ENCODE measurements around the gene NUAK2.

Gene NUAK2

GRCh38 chr1:205346956-205347574 lies 25.5 kb upstream of the NUAK2 start:
- TF ChIP-seq CTCF (conservative IDR thresholded peaks at IDR 0.05; ENCODE audit: low read length): no peak
- no peak for DNase-seq (ENCODE audit: low read depth)
- no peak overlapping the region for H3K4me3 ChIP-seq (ENCODE audit: low read length)

GRCh38 chr1:205345761-205346160 lies 24.2 kb upstream of the NUAK2 start:
- no peak overlapping the region for H3K4me3 ChIP-seq (ENCODE audit: low read length)
- TF ChIP-seq CTCF (conservative IDR thresholded peaks at IDR 0.05; ENCODE audit: low read length): no peak
- DNase-seq (ENCODE audit: low read depth): no peak

GRCh38 chr1:205344066-205344928 lies 22.8 kb upstream of the NUAK2 start:
- no peak for DNase-seq (ENCODE audit: low read depth)
- no peak for TF ChIP-seq CTCF (conservative IDR thresholded peaks at IDR 0.05; ENCODE audit: low read length)
- H3K4me3 ChIP-seq (ENCODE audit: low read length): no peak overlapping the region

GRCh38 chr1:205343431-205344065 lies 22.0 kb upstream of the NUAK2 start:
- peak; percentile 9 for TF ChIP-seq CTCF (conservative IDR thresholded peaks at IDR 0.05; ENCODE audit: low read length)
- H3K4me3 ChIP-seq (ENCODE audit: low read length): no peak overlapping the region
- no peak for DNase-seq (ENCODE audit: low read depth)

GRCh38 chr1:205342986-205343385 lies 21.4 kb upstream of the NUAK2 start:
- DNase-seq (ENCODE audit: low read depth): no peak
- no peak overlapping the region for H3K4me3 ChIP-seq (ENCODE audit: low read length)
- TF ChIP-seq CTCF (conservative IDR thresholded peaks at IDR 0.05; ENCODE audit: low read length): no peak

- no peak for DNase-seq (ENCODE audit: low read depth)
- TF ChIP-seq CTCF (conservative IDR thresholded peaks at IDR 0.05; ENCODE audit: low read length): no peak
- no peak overlapping the region for H3K4me3 ChIP-seq (ENCODE audit: low read length)
These were observed 19.1 kb upstream of the NUAK2 start for GRCh38 chr1:205340676-205341075.

All from AG10803 (cell line).